HG03103 (cell line): ENCODE data around the gene DDX49.
A peak's percentile ranks its signal among the peaks of the same experiment; 100 is the strongest.

Experiments
- ATAC-seq: cut with Tn5 transposase; IDR thresholded peaks from one replicate; pipeline ENCODE4 v1.9.1; 2021; ENCODE audit warnings: low read depth; ENCODE audit not compliant: unreplicated experiment

The DDX49 gene

GRCh38 chr19:18919086-18919899 is at the start of gene DDX49, which contains the start of gene COPE:
Gene DDX49, plus strand, starts transcription at chr19:18919715. Its CDS starts 27 bp downstream, at chr19:18919742.
Gene COPE, minus strand, starts transcription at chr19:18919387. Its CDS starts 39 bp downstream, at chr19:18919348.
- ATAC-seq = peak; percentile 80

- ATAC-seq = no peak
Observed at GRCh38 chr19:18869781-18870530, 49.6 kb upstream of the DDX49 start.

- no peak for ATAC-seq
Observed at GRCh38 chr19:18870531-18871172, 48.9 kb upstream of the DDX49 start.

- no peak for ATAC-seq
Observed at GRCh38 chr19:18871543-18871942, 48.0 kb upstream of the DDX49 start.

- no peak for ATAC-seq
Observed at GRCh38 chr19:18875726-18876125, 43.8 kb upstream of the DDX49 start.

GRCh38 chr19:18876865-18877264 is 42.6 kb upstream of the DDX49 start:
- no peak for ATAC-seq

GRCh38 chr19:18878058-18878797 is 41.3 kb upstream of the DDX49 start:
- ATAC-seq = no peak

GRCh38 chr19:18878858-18879578 is 40.5 kb upstream of the DDX49 start:
- ATAC-seq = no peak

GRCh38 chr19:18879579-18880373 is 39.7 kb upstream of the DDX49 start:
- no peak for ATAC-seq

- no peak for ATAC-seq
Observed at GRCh38 chr19:18881491-18881890, 38.0 kb upstream of the DDX49 start.

GRCh38 chr19:18883526-18884304 is 35.8 kb upstream of the DDX49 start:
- ATAC-seq = no peak

- ATAC-seq = no peak
Observed at GRCh38 chr19:18886972-18887371, 32.5 kb upstream of the DDX49 start.

- ATAC-seq = no peak
Observed at GRCh38 chr19:18889949-18890745, 29.4 kb upstream of the DDX49 start.

GRCh38 chr19:18893587-18894253 is 25.8 kb upstream of the DDX49 start:
- ATAC-seq = no peak

GRCh38 chr19:18894254-18895037 is 25.1 kb upstream of the DDX49 start:
- no peak for ATAC-seq
